GM12878 (cell line): ENCODE data around the gene COL17A1.

Source experiments
- EGR1 ChIP-seq, 2 experiments: IDR thresholded peaks; 1 replicate in 1 of 2; 2 replicates in 1 of 2; pipeline ENCODE4 v1.6.1; 2011 to 2012; ENCODE audit warnings: low read depth in 2 of 2, low read length in 2 of 2, borderline replicate concordance in 1 of 2, mild to moderate bottlenecking in 1 of 2, moderate library complexity in 1 of 2
- EP300 ChIP-seq, 2 experiments: fragments of 150-350 bp in 1 of 2; IDR thresholded peaks; 2 replicates each; pipeline ENCODE4 v1.6.1; 2011 to 2012; ENCODE audit warnings: low read depth in 2 of 2, low read length in 2 of 2, borderline replicate concordance in 1 of 2, improper control_type of control experiment in 1 of 2, inconsistent platforms in 1 of 2; ENCODE audit not compliant: control insufficient read depth in 1 of 2
- NFIC ChIP-seq: IDR thresholded peaks from 2 replicates; pipeline ENCODE4 v1.6.1; 2012; ENCODE audit warnings: low read depth, mild to moderate bottlenecking, inconsistent platforms, low read length, moderate library complexity
- TCF12 ChIP-seq: IDR thresholded peaks from 2 replicates; pipeline ENCODE4 v1.6.1; 2011; ENCODE audit warnings: low read depth, mild to moderate bottlenecking, low read length
- TF ChIP-seq, protein P1 (sequence below), 3 experiments: IDR thresholded peaks in 2 of 3; conservative IDR thresholded peaks in 1 of 3; 2 replicates each; pipeline ENCODE4 v1.5.1; 2011; ENCODE audit warnings: low read depth in 3 of 3, low read length in 3 of 3, mild to moderate bottlenecking in 3 of 3, control low read depth in 2 of 3, moderate library complexity in 2 of 3, inconsistent platforms in 1 of 3, mixed read lengths in 1 of 3; ENCODE audit not compliant: control insufficient read depth in 2 of 3, insufficient read depth in 1 of 3; ENCODE audit errors: extremely low read depth in 1 of 3

DNA sequence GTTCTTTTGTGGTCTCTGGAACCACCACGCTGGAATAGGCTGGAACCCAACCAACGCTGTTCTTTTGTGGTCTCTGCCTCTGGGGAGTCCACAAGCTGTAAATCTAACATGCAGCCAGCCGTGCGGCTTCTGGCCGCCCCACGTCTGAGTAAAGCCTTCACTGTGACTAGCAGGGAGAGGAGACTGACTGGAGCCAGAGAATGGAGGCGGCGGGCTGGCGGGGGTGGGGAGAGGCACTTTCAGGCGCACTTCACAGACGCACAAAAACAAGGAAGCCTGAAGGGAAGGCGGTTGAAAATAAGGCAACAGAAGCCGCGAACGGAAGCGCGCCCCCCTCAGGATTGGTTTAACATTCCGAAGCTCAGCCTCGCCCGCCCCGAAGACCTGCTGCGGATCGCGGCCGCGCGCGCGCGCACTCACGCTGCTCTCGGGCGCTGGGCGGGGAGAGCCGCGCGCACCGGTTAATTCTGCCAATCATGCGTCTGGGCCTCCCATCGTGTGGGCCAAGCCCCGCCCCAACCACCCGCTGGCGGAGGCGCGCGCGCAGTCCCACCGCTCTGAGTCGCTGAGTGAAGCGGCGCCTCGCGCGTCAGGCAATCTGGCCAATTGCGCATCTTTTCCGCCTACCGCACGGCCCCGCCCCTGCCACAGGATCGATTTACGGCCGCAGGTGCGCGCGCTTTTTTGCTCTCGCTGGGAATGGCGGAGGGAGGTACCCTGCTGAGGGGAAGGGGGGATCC, 36.0 kb upstream of the COL17A1 start, which contains the start of gene SFR1:
- TF ChIP-seq EGR1 (IDR thresholded peaks at IDR 0.05; ENCODE audit: borderline replicate concordance in 1 of 2, low read depth in 2 of 2, low read length in 2 of 2) (peak in 1 of 2 experiments; percentile 56; a peak in 1 of 3 replicates), TCF12 (no peak), NFIC (no peak), EP300 (IDR thresholded peaks at IDR 0.05; ENCODE audit: borderline replicate concordance in 1 of 2, control insufficient read depth in 1 of 2, low read depth in 2 of 2, low read length in 2 of 2) (0 out of 4 replicates have a peak, but pooled peaks of 1 of the 2 experiments have one; percentile 3)
- TF ChIP-seq, protein P1, sequence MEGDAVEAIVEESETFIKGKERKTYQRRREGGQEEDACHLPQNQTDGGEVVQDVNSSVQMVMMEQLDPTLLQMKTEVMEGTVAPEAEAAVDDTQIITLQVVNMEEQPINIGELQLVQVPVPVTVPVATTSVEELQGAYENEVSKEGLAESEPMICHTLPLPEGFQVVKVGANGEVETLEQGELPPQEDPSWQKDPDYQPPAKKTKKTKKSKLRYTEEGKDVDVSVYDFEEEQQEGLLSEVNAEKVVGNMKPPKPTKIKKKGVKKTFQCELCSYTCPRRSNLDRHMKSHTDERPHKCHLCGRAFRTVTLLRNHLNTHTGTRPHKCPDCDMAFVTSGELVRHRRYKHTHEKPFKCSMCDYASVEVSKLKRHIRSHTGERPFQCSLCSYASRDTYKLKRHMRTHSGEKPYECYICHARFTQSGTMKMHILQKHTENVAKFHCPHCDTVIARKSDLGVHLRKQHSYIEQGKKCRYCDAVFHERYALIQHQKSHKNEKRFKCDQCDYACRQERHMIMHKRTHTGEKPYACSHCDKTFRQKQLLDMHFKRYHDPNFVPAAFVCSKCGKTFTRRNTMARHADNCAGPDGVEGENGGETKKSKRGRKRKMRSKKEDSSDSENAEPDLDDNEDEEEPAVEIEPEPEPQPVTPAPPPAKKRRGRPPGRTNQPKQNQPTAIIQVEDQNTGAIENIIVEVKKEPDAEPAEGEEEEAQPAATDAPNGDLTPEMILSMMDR (IDR thresholded peaks at IDR 0.05 in 2 of 3, conservative IDR thresholded peaks at IDR 0.05 in 1 of 3; ENCODE audit: control insufficient read depth in 2 of 3, extremely low read depth in 1 of 3, insufficient read depth in 1 of 3, low read depth in 3 of 3, low read length in 3 of 3) = peak; percentile 56 to 81 (median 64); a peak in 5 of 6 replicates
